Choroid plexus epithelial cell (primary cell): ENCODE results near the gene ATP2B2.
A peak's percentile ranks its signal among the peaks of the same experiment; 100 is the strongest.

Experiments used
- DNase-seq: peaks from one replicate; pipeline ENCODE4 v3.0.0-alpha.2; 2010; ENCODE audit warnings: low read depth
- H3K4me3 ChIP-seq: 2 replicates; pipeline ENCODE4 v1.5.1; 2011; ENCODE audit warnings: low read depth, mild to moderate bottlenecking, control low read depth, low read length, moderate library complexity
- CTCF ChIP-seq: conservative IDR thresholded peaks from 2 replicates; pipeline ENCODE4 v1.5.1; 2011; ENCODE audit warnings: low read depth, mild to moderate bottlenecking, control low read depth, inconsistent platforms, low read length, moderate library complexity

Gene ATP2B2

GRCh38 chr3:10286133-10286524, 219.3 kb downstream of the ATP2B2 start:
- TF ChIP-seq CTCF = no peak
- no peak overlapping the region for H3K4me3 ChIP-seq
- DNase-seq = no peak

GRCh38 chr3:10285272-10286132, 219.9 kb downstream of the ATP2B2 start:
- TF ChIP-seq CTCF = no peak
- H3K4me3 ChIP-seq = no peak overlapping the region
- no peak for DNase-seq

- no peak overlapping the region for H3K4me3 ChIP-seq
- no peak for TF ChIP-seq CTCF
- DNase-seq = no peak
Observed at GRCh38 chr3:10284496-10284895, 220.9 kb downstream of the ATP2B2 start.

GRCh38 chr3:10283638-10284037, 221.7 kb downstream of the ATP2B2 start:
- no peak overlapping the region for H3K4me3 ChIP-seq
- DNase-seq = no peak
- TF ChIP-seq CTCF = no peak

GRCh38 chr3:10281951-10282350, 223.4 kb downstream of the ATP2B2 start:
- TF ChIP-seq CTCF = no peak
- no peak overlapping the region for H3K4me3 ChIP-seq
- peak; percentile 43 for DNase-seq

GRCh38 chr3:10280571-10280970, 224.8 kb downstream of the ATP2B2 start:
- H3K4me3 ChIP-seq = no peak overlapping the region
- no peak for DNase-seq
- TF ChIP-seq CTCF = no peak

- TF ChIP-seq CTCF = peak; percentile 46
- DNase-seq = no peak
- no peak overlapping the region for H3K4me3 ChIP-seq
Observed at GRCh38 chr3:10280177-10280529, 225.2 kb downstream of the ATP2B2 start.
